Motor neuron (in vitro differentiated cells): ENCODE measurements around the gene PLA1A. TPM values are rescaled to one million over a fixed set of nuclear protein-coding genes. Genes with fewer than 3 reads are reported as not detected.

Experiments used
- ATAC-seq, 8 experiments: fragments of 200-7000 bp; cut with Tn5 transposase; replicated peaks in 6 of 8; 2 replicates each; pipeline ENCODE4 v1.8.0; 2021; ENCODE audit warnings: mild to moderate bottlenecking in 8 of 8, moderate library complexity in 8 of 8
- H3K27ac ChIP-seq, 2 donors: fragments of 250-450 bp; sonication (Bioruptor Pico); 2 replicates each; pipeline ENCODE4 v1.9.0; 2021; ENCODE audit warnings: antibody characterized with exemption in 2 of 2, mild to moderate bottlenecking in 2 of 2, moderate library complexity in 1 of 2
- H3K4me1 ChIP-seq, 2 donors: fragments of 250-450 bp; sonication (Bioruptor Pico); replicated peaks in 1 of 2; 2 replicates each; pipeline ENCODE4 v1.6.1; 2021; ENCODE audit warnings: antibody characterized with exemption in 2 of 2, mild to moderate bottlenecking in 2 of 2, moderate library complexity in 1 of 2
- H3K4me3 ChIP-seq, 5 donors: fragments of 250-450 bp; sonication (Bioruptor Pico); 2 replicates each; pipeline ENCODE4 v1.9.0; 2021; ENCODE audit warnings: antibody characterized with exemption in 5 of 5, mild to moderate bottlenecking in 5 of 5, moderate library complexity in 4 of 5
- WGBS, 10 experiments: fragments of 450-650 bp; shearing (Covaris generic); methylation state at CpG; one replicate each; pipeline ENCODE4 v1.0.0; 2022; 5-methylcytosine and 5-hydroxymethylcytosine counted together
- in situ Hi-C, 9 experiments: fragments of 400-800 bp; cut with MboI; loops; one replicate each; pipeline ENCODE4 v1.15.0; 2021; ENCODE audit warnings: low sequenced_read_pairs in 9 of 9, low pct_unique_long_range_greater_than_20kb in 2 of 9; ENCODE audit not compliant: unreplicated experiment in 9 of 9
- total RNA-seq, 8 experiments: library from RNA; unstranded; fragments of 300-600 nt; gene quantifications; 2 replicates each; pipeline versions ENCODE4 v1.2.3 to v1.2.4, GENCODE V29; 2022

The PLA1A gene
- total RNA-seq, 8 experiments from 2014 or later, result 0.93 TPM; not detected in 7

- WGBS, 10 experiments, result 35 to 65% (median 44%) methylated on average over 3 to 4 of the region's 5 CpGs; no CpG with 5 or more reads in 7 of the 10 experiments
- Histone ChIP-seq H3K27ac (no peak overlapping the region), H3K4me1 (peaks cover 0 to 12% of the 10 kb centered on the region in 2 donors), H3K4me3 (no peak overlapping the region)
- peak in 6 of 8 experiments; percentile 26 to 71 (median 57) for ATAC-seq
- in situ Hi-C loops, result no loop called here
These were observed 3.0 kb downstream of the PLA1A start for GRCh38 chr3:119600732-119601131.

- ATAC-seq, result peak in 2 of 8 experiments; percentile 89 to 90
- 60 to 100% (median 93%) methylated on average over 1 to 2 of the region's 3 CpGs; no CpG with 5 or more reads in 4 of the 10 experiments for whole genome bisulfite sequencing, 10 experiments
- in situ Hi-C loops, result no loop called here
These were observed 3.5 kb downstream of the PLA1A start for GRCh38 chr3:119601154-119601553.

DNA sequence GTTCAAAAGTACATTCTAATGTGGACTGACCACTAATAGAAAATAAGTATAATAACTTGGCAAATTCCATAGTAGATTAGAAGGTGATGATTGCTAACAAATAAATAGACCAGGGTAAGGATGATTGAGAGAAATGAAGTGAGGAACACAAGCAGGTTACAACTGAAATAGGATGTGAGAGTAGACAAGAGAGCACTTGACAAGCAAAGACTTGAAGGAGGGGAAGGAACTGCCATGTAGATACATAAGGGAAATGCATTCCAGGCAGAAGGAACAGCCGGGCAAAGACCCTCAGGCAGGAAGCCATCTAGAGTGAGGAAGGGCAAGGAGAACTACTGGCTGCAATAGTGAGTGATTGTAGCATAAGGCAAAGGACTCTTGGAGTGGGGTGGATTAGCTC lies 5.0 kb downstream of the PLA1A start:
- H3K4me1 ChIP-seq, result peaks cover 0 to 8% of the 10 kb centered on the region in 2 donors
- in situ Hi-C loops, result no loop called here
- ATAC-seq, result no peak
- 29 to 100% (median 71%) methylated on average over 1 of the region's 1 CpG; no CpG with 5 or more reads in 3 of the 10 experiments for whole genome bisulfite sequencing, 10 experiments
- H3K27ac ChIP-seq, result no peak overlapping the region
- H3K4me3 ChIP-seq, result no peak overlapping the region

More at GRCh38 chr3:119601154-119601553, 3.5 kb downstream of the PLA1A start:
- H3K4me3 ChIP-seq, result no peak overlapping the region
- no peak overlapping the region for H3K27ac ChIP-seq
- peaks cover 0 to 9% of the 10 kb centered on the region in 2 donors for H3K4me1 ChIP-seq

DNA sequence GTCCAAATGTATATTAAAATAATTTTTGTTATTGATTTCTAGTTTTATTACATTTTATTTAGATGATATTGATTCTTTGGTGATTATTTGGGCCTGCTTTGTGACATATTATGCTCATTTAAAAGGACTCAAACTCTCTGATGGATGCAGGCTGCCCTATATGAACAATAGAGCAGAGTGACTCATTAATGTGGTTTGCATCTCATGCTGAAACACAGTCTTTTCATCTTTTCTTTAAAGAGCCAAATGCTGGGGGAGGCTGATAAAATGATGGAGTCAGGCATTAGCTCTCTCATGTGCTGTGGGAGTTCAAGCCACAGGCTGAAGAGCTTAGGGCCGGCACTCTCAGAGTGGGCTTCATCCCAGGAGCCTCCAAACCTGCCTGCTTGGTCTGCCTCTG lies 7.2 kb downstream of the PLA1A start:
- in situ Hi-C loops, result no loop called here
- no peak overlapping the region for H3K4me3 ChIP-seq
- no peak overlapping the region for H3K27ac ChIP-seq
- 40 to 80% (median 43%) methylated on average over 1 of the region's 1 CpG; no CpG with 5 or more reads in 7 of the 10 experiments for WGBS, 10 experiments
- H3K4me1 ChIP-seq, result peaks cover 4 to 8% of the 10 kb centered on the region in 2 donors
- ATAC-seq, result peak in 5 of 8 experiments; percentile 55 to 79 (median 60)

DNA sequence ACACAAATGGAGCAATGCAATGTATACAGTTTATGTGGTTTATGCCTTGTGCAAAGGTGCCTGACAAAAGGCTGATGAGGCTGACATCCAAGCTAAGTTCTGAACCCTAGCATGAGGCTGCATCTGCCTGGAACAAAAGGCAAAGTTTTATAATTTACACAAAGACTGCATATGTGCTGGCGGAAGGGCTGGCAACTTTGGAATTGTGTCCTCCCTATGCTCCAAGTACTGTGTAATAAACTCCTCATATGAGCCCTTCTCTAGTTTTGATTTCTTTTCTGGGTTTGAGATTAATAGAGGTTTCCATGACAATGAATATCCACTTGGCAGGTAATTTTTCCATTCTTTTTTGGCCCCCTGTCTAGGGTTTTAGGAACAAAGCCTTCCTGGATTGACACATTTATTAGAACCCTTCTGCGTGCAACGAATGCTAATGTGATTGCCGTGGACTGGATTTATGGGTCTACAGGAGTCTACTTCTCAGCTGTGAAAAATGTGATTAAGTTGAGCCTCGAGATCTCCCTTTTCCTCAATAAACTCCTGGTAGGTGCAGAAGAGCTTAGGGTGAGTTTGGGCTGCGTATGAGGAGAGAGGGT lies 10.8 kb downstream of the PLA1A start:
- in situ Hi-C loops, result no loop called here
- ATAC-seq, result peak in 3 of 8 experiments; percentile 39 to 80 (median 55)
- Histone ChIP-seq H3K4me3 (no peak overlapping the region), H3K4me1 (peaks cover 4 to 8% of the 10 kb centered on the region in 2 donors), H3K27ac (no peak overlapping the region)
- WGBS, 10 experiments, result 24 to 100% (median 59%) methylated on average over 1 to 6 of the region's 6 CpGs; no CpG with 5 or more reads in 2 of the 10 experiments

DNA sequence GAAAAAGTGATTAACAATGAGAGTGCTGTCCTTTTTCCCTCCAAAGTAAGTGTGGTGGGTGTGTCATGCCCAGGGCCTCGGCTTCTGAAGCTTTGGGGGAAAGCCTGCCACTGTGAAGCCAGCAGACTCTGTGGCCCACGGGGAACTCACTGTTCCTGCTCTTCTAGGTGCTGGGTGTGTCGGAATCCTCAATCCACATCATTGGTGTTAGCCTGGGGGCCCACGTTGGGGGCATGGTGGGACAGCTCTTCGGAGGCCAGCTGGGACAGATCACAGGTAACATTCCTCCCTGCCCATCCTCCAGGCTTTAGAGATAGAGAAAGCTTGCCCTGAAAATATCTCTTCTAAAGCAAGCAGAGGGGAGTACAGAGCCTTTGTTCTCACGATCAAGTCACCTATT lies 11.6 kb downstream of the PLA1A start:
- WGBS, 10 experiments, result 14 to 100% (median 78%) methylated on average over 1 to 4 of the region's 6 CpGs; no CpG with 5 or more reads in 3 of the 10 experiments
- Histone ChIP-seq H3K4me3 (no peak overlapping the region), H3K4me1 (peaks cover 4 to 8% of the 10 kb centered on the region in 2 donors), H3K27ac (no peak overlapping the region)
- no peak for ATAC-seq
- in situ Hi-C loops, result no loop called here

DNA sequence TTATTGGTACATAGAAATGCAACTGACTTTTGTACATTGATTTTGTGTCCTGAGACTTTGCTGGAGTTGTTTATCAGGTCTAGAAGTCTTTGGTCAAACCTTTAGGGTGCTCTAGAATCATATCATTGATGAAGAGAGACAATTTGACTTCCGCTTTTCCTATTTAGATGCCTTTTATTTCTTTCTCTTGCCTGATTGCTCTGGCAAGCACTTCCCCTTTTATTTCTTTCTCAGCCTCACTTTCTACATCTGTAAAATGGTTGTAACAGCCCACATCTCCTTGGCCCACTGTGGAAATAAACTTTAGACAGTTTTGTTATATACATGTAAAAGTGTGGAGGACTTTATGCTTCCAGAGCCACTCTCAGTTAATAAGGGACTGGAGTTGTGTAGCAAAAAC lies 14.0 kb downstream of the PLA1A start:
- in situ Hi-C loops, result no loop called here
- H3K4me1 ChIP-seq, result peaks cover 4 to 8% of the 10 kb centered on the region in 2 donors
- no peak overlapping the region for H3K4me3 ChIP-seq
- no peak for ATAC-seq
- 60 to 100% (median 89%) methylated on average over 1 of the region's 1 CpG; no CpG with 5 or more reads in 2 of the 10 experiments for WGBS, 10 experiments
- no peak overlapping the region for H3K27ac ChIP-seq

- Histone ChIP-seq H3K4me3 (no peak overlapping the region), H3K27ac (no peak overlapping the region), H3K4me1 (peaks cover 0 to 4% of the 10 kb centered on the region in 2 donors)
- peak in 1 of 8 experiments; percentile 81 for ATAC-seq
- 86 to 100% (median 100%) methylated on average over 1 of the region's 1 CpG; no CpG with 5 or more reads in 7 of the 10 experiments for WGBS, 10 experiments
- in situ Hi-C loops, result no loop called here
These were observed 15.5 kb downstream of the PLA1A start for GRCh38 chr3:119613201-119613600.

GRCh38 chr3:119613872-119614271 lies 16.2 kb downstream of the PLA1A start:
- Histone ChIP-seq H3K4me1 (no peaks in the 10 kb centered on the region), H3K4me3 (no peak overlapping the region), H3K27ac (no peak overlapping the region)
- no peak for ATAC-seq
- in situ Hi-C loops, result no loop called here
- 0 to 100% (median 80%) methylated on average over 1 to 2 of the region's 4 CpGs; no CpG with 5 or more reads in 4 of the 10 experiments for WGBS, 10 experiments

DNA sequence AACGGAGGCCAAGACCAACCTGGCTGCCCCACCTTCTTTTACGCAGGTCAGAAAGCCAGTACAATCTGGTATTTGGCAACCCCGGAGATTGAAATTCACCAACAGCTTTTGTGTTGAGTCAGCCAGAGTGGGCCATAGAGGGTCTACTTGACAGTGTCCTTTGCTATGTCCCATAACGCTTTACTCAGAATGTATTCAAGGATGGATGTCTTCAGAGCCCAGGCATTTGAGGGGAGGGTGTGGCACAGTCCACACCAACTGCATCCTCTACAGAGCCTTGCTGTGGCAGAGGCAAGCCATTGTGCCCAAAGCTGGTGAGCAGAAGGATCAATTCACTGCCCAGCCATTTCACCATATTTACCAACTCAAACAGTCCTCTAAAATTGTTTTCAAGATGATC lies 18.4 kb downstream of the PLA1A start:
- in situ Hi-C loops, result no loop called here
- ATAC-seq, result no peak

DNA sequence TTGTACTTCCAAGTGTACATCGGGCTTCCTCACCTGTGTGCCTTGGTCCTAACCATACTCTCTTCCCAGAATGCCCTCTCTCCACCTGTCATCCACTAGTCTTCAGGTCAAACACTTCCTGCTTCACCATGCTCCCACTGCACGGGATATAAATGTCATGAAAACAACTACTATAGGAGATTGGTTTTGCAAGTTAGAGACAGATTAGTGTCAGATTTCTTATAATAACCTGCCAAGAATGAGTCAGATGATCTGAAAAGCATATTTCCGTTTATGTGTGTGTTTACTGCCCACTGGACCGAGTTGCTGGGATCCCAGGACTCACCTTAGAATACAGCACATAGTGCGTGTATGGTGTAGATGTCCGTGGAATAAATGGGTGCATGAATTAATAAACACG lies 21.4 kb downstream of the PLA1A start:
- WGBS, 10 experiments, result 20 to 100% (median 67%) methylated on average over 1 to 4 of the region's 7 CpGs; no CpG with 5 or more reads in 1 of the 10 experiments
- in situ Hi-C loops, result no loop called here
- no peak for ATAC-seq

More for the DNA sequence above, 18.4 kb downstream of the PLA1A start:
- no peaks in the 10 kb centered on the region for H3K4me1 ChIP-seq
- no peak overlapping the region for H3K27ac ChIP-seq
- no peak overlapping the region for H3K4me3 ChIP-seq
- 40 to 100% (median 94%) methylated on average over 1 to 3 of the region's 4 CpGs; no CpG with 5 or more reads in 2 of the 10 experiments for WGBS, 10 experiments

GRCh38 chr3:119620899-119621298 lies 23.2 kb downstream of the PLA1A start:
- 69 to 95% (median 88%) methylated on average over 3 to 4 of the region's 5 CpGs; no CpG with 5 or more reads in 7 of the 10 experiments for WGBS, 10 experiments
- ATAC-seq, result no peak
- in situ Hi-C loops, result no loop called here

More for the DNA sequence above, 21.4 kb downstream of the PLA1A start:
- no peak overlapping the region for H3K27ac ChIP-seq
- H3K4me3 ChIP-seq, result no peak overlapping the region
- no peaks in the 10 kb centered on the region for H3K4me1 ChIP-seq

GRCh38 chr3:119624002-119624720 lies 26.5 kb downstream of the PLA1A start:
- in situ Hi-C loops, result no loop called here
- 46 to 97% (median 71%) methylated on average over 2 to 6 of the region's 9 CpGs; no CpG with 5 or more reads in 1 of the 10 experiments for WGBS, 10 experiments
- ATAC-seq, result no peak
- Histone ChIP-seq H3K27ac (no peak overlapping the region), H3K4me1 (no peaks in the 10 kb centered on the region), H3K4me3 (no peak overlapping the region)

More at GRCh38 chr3:119620899-119621298, 23.2 kb downstream of the PLA1A start:
- Histone ChIP-seq H3K4me1 (no peaks in the 10 kb centered on the region), H3K4me3 (no peak overlapping the region), H3K27ac (no peak overlapping the region)
